Measurements from ENCODE around the gene SHMT2.

The SHMT2 gene

GRCh38 chr12:57229046-57229633, 371 bp upstream of the SHMT2 start:
- peak; percentile 59 for DNase-seq

- peak; percentile 32 for DNase-seq
These were observed 1.1 kb downstream of the SHMT2 start for GRCh38 chr12:57230381-57231155.

- DNase-seq = no peak
These were observed 1.9 kb downstream of the SHMT2 start for GRCh38 chr12:57231276-57232021.

GRCh38 chr12:57232156-57232756, 2.7 kb downstream of the SHMT2 start:
- DNase-seq = no peak

DNA sequence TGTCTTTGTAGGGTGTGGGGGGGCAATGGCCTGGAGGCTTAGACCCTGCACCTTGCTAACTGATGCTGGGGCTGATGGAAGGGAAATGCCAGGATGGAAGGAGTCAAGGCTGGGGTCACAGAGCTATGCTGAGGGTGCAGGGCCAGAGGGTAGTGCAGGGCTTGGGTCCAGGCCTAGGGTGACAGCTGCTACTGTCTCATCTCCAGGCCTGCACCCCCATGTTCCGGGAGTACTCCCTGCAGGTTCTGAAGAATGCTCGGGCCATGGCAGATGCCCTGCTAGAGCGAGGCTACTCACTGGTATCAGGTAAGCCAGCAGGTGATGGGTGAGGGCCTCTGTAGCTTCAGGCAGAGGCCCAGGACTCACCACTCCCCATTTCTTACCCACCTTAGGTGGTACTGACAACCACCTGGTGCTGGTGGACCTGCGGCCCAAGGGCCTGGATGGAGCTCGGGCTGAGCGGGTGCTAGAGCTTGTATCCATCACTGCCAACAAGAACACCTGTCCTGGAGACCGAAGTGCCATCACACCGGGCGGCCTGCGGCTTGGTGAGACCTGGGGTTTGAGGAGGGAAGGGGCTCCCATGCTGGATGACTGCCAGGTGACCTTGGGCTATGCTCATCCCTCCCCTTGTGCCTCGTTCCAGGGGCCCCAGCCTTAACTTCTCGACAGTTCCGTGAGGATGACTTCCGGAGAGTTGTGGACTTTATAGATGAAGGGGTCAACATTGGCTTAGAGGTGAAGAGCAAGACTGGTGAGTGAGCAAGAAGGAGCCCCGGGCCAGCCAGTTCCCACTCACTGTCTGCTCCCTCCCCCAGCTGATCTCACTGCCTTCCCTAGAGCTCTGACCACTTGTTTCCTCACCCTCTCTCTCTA, 4.1 kb downstream of the SHMT2 start:
- DNase-seq = no peak

GRCh38 chr12:57234233-57234570, 4.7 kb downstream of the SHMT2 start:
- DNase-seq = no peak

DNA sequence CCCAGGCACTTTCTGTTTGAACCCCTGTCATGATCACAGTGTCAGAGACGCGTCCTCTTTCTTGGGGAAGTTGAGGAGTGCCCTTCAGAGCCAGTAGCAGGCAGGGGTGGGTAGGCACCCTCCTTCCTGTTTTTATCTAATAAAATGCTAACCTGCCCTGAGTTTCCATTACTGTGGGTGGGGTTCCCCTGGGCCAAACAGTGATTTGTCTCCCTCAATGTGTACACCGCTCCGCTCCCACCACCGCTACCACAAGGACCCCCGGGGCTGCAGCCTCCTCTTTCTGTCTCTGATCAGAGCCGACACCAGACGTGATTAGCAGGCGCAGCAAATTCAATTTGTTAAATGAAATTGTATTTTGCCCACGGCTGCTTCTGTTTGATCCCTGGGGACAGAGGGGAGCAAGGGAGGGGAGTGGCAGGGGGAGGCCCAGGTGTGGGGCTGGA, 5.1 kb downstream of the SHMT2 start:
- DNase-seq = no peak

- peak; percentile 49 for DNase-seq
These were observed 5.7 kb downstream of the SHMT2 start for GRCh38 chr12:57235017-57235727.

- DNase-seq = peak; percentile 37
These were observed 6.2 kb downstream of the SHMT2 start for GRCh38 chr12:57235728-57236131.

DNA sequence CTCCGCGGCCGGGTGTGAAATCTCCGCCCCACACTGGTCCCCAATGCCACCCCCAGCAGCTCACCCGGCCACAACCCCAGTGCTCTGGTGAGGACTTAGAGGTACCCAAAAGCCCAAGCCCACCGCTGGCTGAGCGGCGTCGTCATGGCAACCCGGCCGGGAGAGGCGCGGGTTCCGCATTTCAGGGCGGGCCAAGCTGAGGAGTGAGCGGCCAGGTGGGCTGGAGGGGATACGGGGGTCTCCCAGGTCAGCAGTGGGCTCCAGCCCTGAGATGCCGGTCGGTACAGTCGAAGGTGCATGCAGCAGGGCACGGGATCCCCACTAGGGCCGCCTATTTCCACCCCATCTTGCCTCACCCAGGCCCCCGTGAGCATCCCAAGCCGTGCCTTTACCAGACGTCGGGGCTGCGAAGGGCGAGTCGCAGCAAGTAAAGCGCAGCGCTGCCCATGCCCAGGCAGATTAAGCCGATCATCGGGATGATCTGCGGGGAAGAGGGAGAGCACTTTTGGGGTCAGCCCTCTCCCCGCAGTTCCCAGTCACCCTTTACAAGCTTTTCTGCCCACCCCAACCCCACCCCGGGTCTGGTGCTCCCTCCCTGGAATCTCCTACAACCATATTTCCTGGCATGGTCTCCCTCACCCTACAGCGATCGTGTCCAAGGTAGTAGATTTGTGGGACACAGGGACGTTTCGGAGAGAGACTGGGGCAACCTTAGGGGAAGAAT, 6.9 kb downstream of the SHMT2 start:
- DNase-seq = no peak

GRCh38 chr12:57236925-57237595, 7.5 kb downstream of the SHMT2 start:
- peak; percentile 53 for DNase-seq

- DNase-seq = peak; percentile 83
These were observed 8.1 kb downstream of the SHMT2 start for GRCh38 chr12:57237596-57237931.

DNA sequence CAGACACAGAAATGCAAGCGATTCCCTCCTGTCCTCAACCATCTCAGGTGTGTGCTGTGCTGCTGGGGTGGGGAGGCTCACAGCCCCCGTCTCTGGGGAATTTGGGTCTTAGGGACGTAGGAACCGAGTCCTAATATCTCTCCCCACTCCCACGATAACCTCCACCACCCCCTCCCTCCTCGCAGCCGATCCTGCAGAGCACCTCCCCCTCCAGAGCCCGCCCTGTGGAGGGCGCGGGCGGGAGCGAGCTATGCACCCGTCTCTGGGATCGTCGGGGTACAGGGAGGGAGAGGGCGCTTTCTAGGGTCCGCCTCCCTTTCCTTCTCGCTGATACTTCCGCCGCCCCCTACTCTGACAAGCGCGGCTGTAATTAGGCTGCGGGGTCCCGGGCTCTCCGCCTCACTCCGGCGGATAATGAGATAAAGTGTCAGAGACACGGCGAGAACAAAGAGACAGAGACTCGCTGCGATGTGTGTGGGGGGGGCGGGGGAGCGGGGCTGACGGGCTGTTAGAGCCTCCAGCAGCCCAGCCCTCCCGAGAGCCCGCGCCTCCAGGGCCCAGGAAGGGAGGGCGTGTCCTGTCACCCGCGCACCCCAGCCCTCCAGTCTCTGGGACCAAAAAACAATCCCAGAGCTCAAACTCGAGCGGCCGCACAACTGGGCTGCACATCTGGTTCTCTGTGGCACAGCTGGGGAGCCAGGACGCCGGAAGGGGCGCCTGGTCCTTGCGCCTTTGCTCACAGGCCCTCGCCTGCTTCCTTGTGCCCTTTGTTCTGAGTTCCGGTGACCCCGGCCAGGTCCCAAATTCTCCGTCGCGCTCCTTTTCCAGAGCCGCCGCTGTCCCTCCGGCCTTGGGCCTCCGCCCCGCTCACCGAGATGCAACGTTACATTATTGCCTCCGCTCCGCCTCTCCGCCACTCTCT, 8.7 kb downstream of the SHMT2 start:
- DNase-seq = peak; percentile 83

DNA sequence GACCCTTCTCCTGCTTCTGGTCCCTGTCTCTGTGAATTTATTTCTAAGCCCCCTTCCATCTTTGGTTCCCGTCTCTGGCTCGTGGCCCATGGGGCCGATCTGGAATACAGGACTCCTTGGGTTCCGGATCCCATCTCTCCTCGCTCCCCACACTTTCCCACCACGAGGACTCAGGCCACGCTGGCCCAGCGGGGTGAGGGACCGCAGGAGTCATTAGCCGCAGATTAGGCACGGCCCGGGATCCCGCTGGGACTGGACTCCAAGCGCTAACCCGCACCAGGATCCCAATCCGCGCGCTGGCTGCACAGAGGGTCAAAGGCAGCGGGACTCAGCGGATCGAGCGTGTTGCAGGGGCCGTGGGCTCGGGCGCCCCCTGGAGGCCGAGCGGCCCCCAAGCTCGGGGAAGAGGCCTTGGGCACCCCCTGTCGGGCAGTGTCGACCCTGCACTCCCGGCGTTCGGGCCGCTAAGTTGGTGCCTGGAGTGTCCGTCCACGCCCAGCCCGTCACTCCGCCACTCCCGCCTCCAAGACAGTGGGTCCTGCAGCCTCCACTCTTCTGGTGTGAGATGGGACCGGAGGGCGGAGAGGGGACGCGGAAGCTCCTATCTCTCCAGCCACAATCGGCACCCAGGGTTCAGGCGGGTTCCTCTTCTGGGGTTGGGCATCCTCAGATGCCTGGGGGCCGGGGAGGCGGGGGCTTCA, 9.5 kb downstream of the SHMT2 start:
- peak; percentile 96 for DNase-seq

DNA sequence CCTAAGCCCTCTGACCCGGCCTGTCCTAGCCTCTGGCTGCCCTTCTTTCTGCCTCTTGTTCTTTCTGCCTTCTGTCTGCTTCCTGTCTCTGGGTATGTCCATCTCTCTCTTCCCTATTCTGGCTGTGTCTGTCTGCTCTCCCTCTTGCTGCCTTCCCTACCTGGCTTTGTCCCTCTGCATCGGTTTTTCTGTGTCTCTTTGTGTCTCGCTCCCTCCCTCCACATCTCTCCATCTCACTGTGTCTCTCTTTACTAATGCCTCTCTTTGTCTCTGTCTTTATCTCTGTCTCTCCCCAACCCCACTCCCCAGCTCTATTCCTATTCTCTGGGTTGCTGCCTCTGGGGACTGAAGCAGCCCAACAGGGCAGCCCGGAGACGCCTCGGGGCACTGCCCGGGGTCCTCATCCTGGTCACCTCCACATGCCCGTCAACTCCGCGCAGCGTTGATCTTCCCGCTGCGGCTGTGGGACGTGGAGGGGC, 10.1 kb downstream of the SHMT2 start:
- DNase-seq = peak; percentile 83

DNA sequence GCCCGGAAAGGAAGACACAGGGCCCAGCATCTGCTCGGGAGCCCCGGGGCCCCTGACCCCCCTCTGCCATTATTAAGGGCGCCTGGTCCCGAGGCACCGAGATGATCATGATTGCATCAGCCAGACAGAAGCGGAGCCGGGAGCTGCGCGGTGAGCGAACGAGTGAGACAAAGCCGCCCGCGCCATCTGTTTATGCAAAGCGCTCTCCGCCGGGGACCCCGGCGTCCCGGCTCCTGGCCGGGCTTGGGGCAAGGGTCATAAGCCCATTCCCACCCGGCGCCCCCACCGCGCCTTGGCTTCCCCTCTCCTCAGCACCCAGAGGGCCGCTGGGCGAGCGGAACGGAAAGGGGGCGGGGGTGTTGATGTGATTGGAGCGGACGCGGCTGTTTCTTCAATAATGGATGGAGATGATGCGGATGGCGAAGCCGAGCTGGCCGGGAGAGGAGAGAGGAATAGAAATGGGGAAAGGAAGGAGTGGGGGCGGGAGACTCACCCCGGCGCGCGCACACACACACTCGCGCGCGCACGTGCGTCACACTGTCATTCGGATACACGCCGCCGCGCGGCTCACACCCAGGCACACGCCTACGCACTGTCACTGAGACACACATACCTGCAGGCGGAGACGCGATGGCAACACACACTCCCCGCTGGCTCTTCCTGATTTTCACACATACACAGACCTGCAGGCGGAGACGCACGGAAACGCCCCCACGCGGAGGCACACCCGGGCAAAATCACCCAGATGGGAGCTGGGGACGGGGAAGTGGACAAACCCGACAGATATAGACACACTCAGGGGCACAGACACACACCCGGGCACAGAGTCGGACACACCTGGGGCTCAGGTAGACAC, 10.8 kb downstream of the SHMT2 start:
- DNase-seq = peak; percentile 97

DNA sequence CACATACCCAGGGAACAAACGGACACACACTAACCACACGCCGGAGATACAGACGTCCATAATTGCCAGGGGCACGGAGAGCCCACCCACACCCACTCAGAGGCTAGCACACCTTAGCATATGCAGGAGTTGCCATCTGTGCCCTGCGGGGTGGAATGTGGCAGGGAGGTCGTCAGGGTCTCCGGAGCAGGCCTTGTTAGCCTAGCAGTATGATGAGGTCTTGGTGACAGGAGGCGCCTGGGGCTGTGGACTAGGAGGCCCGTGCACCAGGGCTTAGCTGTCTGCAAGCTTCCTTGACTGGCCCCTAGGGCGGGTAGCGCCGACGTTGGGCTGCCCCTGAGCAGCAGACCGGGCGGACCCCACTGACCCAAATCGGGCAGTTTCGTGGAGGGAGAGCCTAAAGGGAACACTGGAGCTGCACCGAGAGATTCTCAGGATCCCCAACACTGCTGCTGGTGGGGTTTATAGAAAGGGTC, 11.5 kb downstream of the SHMT2 start:
- DNase-seq = peak; percentile 87
